Measurements from ENCODE around the gene USP27X. TPM values are rescaled to one million over a fixed set of nuclear protein-coding genes. Genes with fewer than 3 reads are reported as not detected.

Gene USP27X
- total RNA-seq, 1 donor: 3.6 TPM

- Histone ChIP-seq H3K4me3 (ENCODE audit: insufficient read depth, low read length) (peak within 1 kb of the TSS; percentile 76), H4K20me1 (ENCODE audit: insufficient read depth, low read length) (no peaks in the 10 kb centered on the region), H3K9me3 (ENCODE audit: low read depth, low read length) (no peaks in the 10 kb centered on the region), H3K4me2 (ENCODE audit: insufficient read depth, low read length) (peak within 1 kb of the TSS; percentile 87), H3K36me3 (ENCODE audit: insufficient read depth, low read length) (no peaks in the 10 kb centered on the region), H3K4me1 (ENCODE audit: insufficient read depth, low read length) (no peaks in the 10 kb centered on the region), H2AFZ (ENCODE audit: low read length) (peak within 1 kb of the TSS; percentile 83), H3K27me3 (ENCODE audit: insufficient read depth, low read length) (no peaks in the 10 kb centered on the region), H3K79me2 (ENCODE audit: insufficient read depth, low read length) (no peaks in the 10 kb centered on the region), H3K27ac (ENCODE audit: low read depth, low read length) (peak within 1 kb of the TSS; percentile 57)
- peak; percentile 95 for DNase-seq (ENCODE audit: insufficient read length, low spot score, missing footprints)
- TF ChIP-seq CTCF (IDR thresholded peaks at IDR 0.05; ENCODE audit: extremely low read depth, low read depth, low read length): no peak
These were observed 43.3 kb downstream of the USP27X start, which contains the start of gene CLCN5 for GRCh38 chrX:49922291-49923241. Gene CLCN5, plus strand, starts transcription at chrX:49922596. Its CDS starts 2,703 bp downstream, at chrX:49925299.

- Histone ChIP-seq H2AFZ (ENCODE audit: low read length) (no peak overlapping the region), H3K4me3 (ENCODE audit: insufficient read depth, low read length) (no peak overlapping the region), H3K4me2 (ENCODE audit: insufficient read depth, low read length) (no peak overlapping the region), H3K27ac (ENCODE audit: low read depth, low read length) (no peak overlapping the region), H3K27me3 (ENCODE audit: insufficient read depth, low read length) (no peaks in the 10 kb centered on the region), H3K36me3 (ENCODE audit: insufficient read depth, low read length) (no peaks in the 10 kb centered on the region), H3K9me3 (ENCODE audit: low read depth, low read length) (no peaks in the 10 kb centered on the region), H3K79me2 (ENCODE audit: insufficient read depth, low read length) (no peaks in the 10 kb centered on the region), H3K4me1 (ENCODE audit: insufficient read depth, low read length) (no peaks in the 10 kb centered on the region), H4K20me1 (ENCODE audit: insufficient read depth, low read length) (no peaks in the 10 kb centered on the region)
- DNase-seq (ENCODE audit: insufficient read length, low spot score, missing footprints): no peak
- TF ChIP-seq CTCF (IDR thresholded peaks at IDR 0.05; ENCODE audit: extremely low read depth, low read depth, low read length): no peak
These were observed 45.9 kb downstream of the USP27X start for GRCh38 chrX:49925176-49925575.

- no peak for DNase-seq (ENCODE audit: insufficient read length, low spot score, missing footprints)
These were observed 50.8 kb downstream of the USP27X start for GRCh38 chrX:49930039-49930438.

More at GRCh38 chrX:49930039-49930438, 50.8 kb downstream of the USP27X start:
- Histone ChIP-seq H3K27me3 (ENCODE audit: insufficient read depth, low read length) (no peaks in the 10 kb centered on the region), H3K9me3 (ENCODE audit: low read depth, low read length) (no peaks in the 10 kb centered on the region), H3K4me1 (ENCODE audit: insufficient read depth, low read length) (no peaks in the 10 kb centered on the region), H4K20me1 (ENCODE audit: insufficient read depth, low read length) (no peaks in the 10 kb centered on the region), H3K4me2 (ENCODE audit: insufficient read depth, low read length) (no peak overlapping the region), H3K36me3 (ENCODE audit: insufficient read depth, low read length) (no peaks in the 10 kb centered on the region), H3K27ac (ENCODE audit: low read depth, low read length) (no peak overlapping the region), H3K79me2 (ENCODE audit: insufficient read depth, low read length) (no peaks in the 10 kb centered on the region), H3K4me3 (ENCODE audit: insufficient read depth, low read length) (no peak overlapping the region), H2AFZ (ENCODE audit: low read length) (no peak overlapping the region)
- no peak for TF ChIP-seq CTCF (IDR thresholded peaks at IDR 0.05; ENCODE audit: extremely low read depth, low read depth, low read length)

Other genes starting within 250 kb of the USP27X start
- not detected in 2 replicates for gene PAGE1, start 183.5 kb upstream of the USP27X start, total RNA-seq
- gene PAGE4, start 50.2 kb upstream of the USP27X start, total RNA-seq: not detected in 2 replicates
- gene CLCN5, start 43.1 kb downstream of the USP27X start, total RNA-seq: 13.0 and 13.8 TPM in 2 replicates

Measured in osteoblast (primary cell).